GM10847 (cell line): ENCODE results near the gene GID8.

Experiments
- POLR2A ChIP-seq: IDR thresholded peaks from 2 replicates; pipeline ENCODE4 v1.6.1; 2011; ENCODE audit not compliant: insufficient read length; ENCODE audit errors: extremely low read depth

GID8 gene

GRCh38 chr20:62985444-62985778 lies 47.5 kb downstream of the GID8 start:
- TF ChIP-seq POLR2A = no peak

GRCh38 chr20:62986257-62986800 lies 48.4 kb downstream of the GID8 start:
- TF ChIP-seq POLR2A = no peak

- TF ChIP-seq POLR2A = no peak
These were observed 49.2 kb downstream of the GID8 start for GRCh38 chr20:62987114-62987513.

- TF ChIP-seq POLR2A = no peak
These were observed 51.3 kb downstream of the GID8 start for GRCh38 chr20:62989201-62989601.

GRCh38 chr20:62990306-62990825 lies 52.4 kb downstream of the GID8 start:
- no peak for TF ChIP-seq POLR2A

DNA sequence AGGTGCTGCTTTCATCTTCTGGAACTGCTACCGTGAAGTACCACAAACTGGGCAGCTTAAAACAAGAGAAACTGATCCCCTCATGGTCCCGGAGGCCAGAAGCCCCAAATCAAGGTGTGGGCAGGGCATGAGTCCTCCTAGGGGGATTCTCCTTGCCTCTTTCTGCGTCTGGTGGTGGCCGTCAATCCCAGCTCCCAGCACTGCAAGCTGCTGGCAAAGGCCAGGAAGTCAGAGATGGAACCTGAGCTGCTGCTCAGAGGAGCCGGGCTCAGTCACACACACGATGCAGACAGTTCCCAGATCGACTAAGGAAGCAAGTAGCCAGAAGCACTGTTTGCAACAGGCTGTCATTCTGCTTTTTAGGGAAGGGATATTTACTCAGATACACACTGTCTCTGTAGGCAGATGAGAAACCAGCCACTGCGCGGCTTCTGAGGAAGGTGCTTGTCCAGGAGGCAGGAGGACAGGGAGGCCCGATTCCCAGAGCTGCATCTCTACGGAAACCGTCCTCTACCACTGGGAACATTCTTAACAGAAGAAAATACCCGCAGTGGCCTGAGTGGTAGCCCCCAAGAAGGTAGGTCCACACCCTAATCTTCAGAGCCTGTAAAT lies 53.4 kb downstream of the GID8 start:
- TF ChIP-seq POLR2A = no peak

DNA sequence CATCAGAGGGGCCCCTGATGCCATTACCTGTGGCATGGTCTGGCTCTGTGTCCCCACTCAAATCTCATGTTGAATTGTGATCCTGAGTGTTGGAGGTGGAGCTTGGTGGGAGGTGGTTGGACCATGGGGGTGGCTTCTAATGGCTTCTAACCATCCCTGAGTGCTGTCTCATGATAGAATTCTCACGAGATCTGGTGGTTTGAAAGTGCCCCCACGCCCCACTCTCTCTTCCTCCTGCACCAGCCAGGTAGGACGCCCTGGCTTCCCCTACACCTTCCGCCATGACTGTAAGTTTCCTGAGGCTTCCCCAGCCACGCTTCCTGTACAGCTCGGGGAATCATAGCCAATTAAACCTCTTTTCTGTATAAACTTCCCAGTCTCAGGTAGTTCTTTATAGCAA lies 53.9 kb downstream of the GID8 start:
- no peak for TF ChIP-seq POLR2A

- TF ChIP-seq POLR2A = no peak
These were observed 56.0 kb downstream of the GID8 start for GRCh38 chr20:62993856-62994494.

DNA sequence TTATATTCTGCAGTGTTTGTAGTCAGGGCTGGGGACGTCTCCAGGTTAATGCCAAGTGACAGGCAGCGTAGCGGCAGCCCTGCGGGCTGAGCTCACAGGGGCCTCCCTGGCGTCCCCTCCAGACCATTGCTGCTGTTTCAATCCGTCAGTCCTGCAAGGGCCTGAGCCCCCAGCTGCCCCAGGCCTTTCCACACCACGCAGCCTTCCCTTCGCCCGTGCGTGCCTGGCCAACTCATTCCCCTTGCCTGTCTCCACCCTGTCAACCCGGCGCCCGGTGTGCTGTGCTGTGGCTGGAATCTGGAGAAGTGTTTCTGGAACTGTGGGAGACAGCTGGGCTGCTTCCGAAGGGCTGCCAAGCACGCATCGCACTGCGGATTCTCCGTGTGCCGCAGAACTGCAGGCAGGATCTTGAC lies 56.9 kb downstream of the GID8 start:
- no peak for TF ChIP-seq POLR2A

- TF ChIP-seq POLR2A = no peak
These were observed 57.5 kb downstream of the GID8 start for GRCh38 chr20:62995481-62995880.

DNA sequence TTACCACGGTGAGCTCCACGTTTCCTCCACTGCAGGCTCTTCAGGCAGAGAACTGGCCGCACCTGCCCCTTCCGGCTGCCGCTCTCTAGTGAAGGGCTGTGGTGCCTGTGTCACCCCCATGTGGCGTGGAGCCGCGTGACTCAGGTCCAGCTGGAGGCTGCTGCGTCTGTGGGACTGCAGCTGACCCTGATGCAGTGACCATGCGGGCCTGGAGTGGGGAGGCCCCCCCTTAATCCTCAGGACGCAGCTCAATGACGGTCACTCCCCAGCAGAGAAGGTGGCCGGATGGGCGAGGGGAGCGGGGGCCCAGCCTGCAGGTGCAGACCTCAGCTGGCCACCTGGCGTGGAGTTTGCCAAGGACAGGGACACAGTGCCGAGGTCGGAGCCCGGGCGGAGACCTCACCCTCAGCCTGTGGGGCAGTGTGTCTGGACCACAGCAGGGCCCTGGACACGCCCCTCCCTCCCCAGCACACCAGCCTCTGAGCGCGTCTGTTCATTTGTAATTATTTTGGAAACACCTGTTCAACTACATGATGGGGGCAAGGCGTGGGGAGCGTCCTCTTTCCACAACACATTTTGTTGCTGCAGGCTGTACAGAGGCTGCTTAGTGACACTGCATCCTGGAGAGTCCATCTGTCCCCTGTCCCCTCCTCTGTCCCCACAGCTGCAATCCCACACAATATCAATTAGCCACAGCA lies 58.1 kb downstream of the GID8 start:
- TF ChIP-seq POLR2A = no peak

- no peak for TF ChIP-seq POLR2A
These were observed 58.6 kb downstream of the GID8 start for GRCh38 chr20:62996596-62996982.

DNA sequence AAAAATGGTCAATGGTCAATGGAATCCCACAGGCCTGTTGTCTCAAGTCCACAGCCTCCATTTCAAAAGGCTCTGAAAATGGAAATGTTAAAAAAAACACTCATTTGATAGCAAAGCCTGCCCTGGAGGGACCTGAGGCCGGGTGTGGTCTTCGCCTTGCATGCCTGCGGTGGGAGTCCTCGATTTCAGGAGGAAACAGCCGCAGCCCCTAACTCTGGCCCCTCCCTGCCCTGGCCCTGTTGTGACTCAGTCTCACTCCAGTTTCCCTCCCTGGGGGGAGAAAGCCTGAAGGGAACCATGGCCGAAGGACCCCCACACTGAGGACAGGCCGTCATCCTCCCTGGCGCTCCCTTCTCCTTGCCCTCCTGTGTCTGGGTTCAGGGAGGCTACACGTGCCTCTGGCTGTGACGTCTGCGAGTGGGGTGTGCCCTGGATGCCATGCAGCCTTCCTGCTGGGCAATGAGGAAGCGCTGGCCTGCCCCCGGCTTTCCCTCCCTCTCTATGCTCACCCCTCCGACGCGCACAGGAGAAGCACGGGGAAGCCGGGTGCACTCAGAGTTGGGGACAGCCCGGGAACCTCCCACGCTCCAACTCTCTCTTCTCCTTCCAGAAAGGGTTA lies 59.6 kb downstream of the GID8 start:
- no peak for TF ChIP-seq POLR2A
